ENCODE data around the gene MED15. TPM values are rescaled to one million over a fixed set of nuclear protein-coding genes. Genes with fewer than 3 reads are reported as not detected.

The MED15 gene
- total RNA-seq (2022; extraction: Qiagen RNA extraction): 49.5 to 75.3 TPM (median 66.2 TPM) in 5 replicates

GRCh38 chr22:20507253-20508066, at the start of gene MED15:
TSS of gene MED15 (plus strand) at chr22:20507610. CDS start at chr22:20507679, 69 bp downstream.

GRCh38 chr22:20494978-20495860, 12.2 kb upstream of the MED15 start, which contains the start of gene KLHL22:
TSS of gene KLHL22 (minus strand) at chr22:20495795. CDS start at chr22:20489211, 6,584 bp downstream.

Other genes with a start within 250 kb of the MED15 start
- gene RTN4R, start 239.3 kb upstream of the MED15 start, total RNA-seq (2022; extraction: Qiagen RNA extraction): 6.7 to 13.7 TPM (median 12.4 TPM) in 5 replicates
- 27.0 to 41.2 TPM (median 39.8 TPM) in 5 replicates for gene DGCR6L, start 187.6 kb upstream of the MED15 start, total RNA-seq (2022; extraction: Qiagen RNA extraction)
- 5.8 to 7.7 TPM (median 7.1 TPM) in 5 replicates for gene ZNF74, start 113.5 kb upstream of the MED15 start, total RNA-seq (2022; extraction: Qiagen RNA extraction)
- 0.73 to 1.2 TPM (median 0.82 TPM) in 5 replicates for gene SCARF2, start 69.8 kb upstream of the MED15 start, total RNA-seq (2022; extraction: Qiagen RNA extraction)
- 8.2 to 11.3 TPM (median 10.3 TPM) in 5 replicates for gene KLHL22, start 11.8 kb upstream of the MED15 start, total RNA-seq (2022; extraction: Qiagen RNA extraction)